Thyroid gland (tissue), 4 donors: ENCODE results near the gene PPFIA4. TPM values are rescaled to one million over a fixed set of nuclear protein-coding genes. Genes with fewer than 3 reads are reported as not detected.
A peak's percentile ranks its signal among the peaks of the same experiment; 100 is the strongest.

ENCODE experiments used
- DNase-seq, 2 donors: peaks; one replicate each; pipeline ENCODE4 v3.0.0-alpha.2; 2019
- H3K27ac ChIP-seq, 3 donors: fragments of 200-600 bp; sonication (generic); 1 replicate in 2 of 3; 2 replicates in 1 of 3; pipeline ENCODE4 v1.5.1; 2016 to 2019; ENCODE audit warnings: mild to moderate bottlenecking in 1 of 3, moderate library complexity in 1 of 3
- H3K27me3 ChIP-seq: fragments of 200-600 bp; sonication (generic); one replicate; pipeline ENCODE4 v1.5.1; 2019
- H3K36me3 ChIP-seq, 2 donors: fragments of 200-600 bp; sonication (generic); one replicate each; pipeline ENCODE4 v1.5.1; 2016 to 2019
- H3K4me1 ChIP-seq, 2 donors: fragments of 200-600 bp; sonication (generic); one replicate each; pipeline ENCODE4 v1.5.1; 2017 to 2019
- H3K4me3 ChIP-seq, 3 donors: fragments of 200-600 bp; sonication (generic); replicated peaks in 1 of 3; 1 replicate in 2 of 3; 2 replicates in 1 of 3; pipeline ENCODE4 v1.5.1; 2016; ENCODE audit warnings: mild to moderate bottlenecking in 1 of 3
- H3K9me3 ChIP-seq: fragments of 200-600 bp; sonication (generic); one replicate; pipeline ENCODE4 v1.5.1; 2017
- CTCF ChIP-seq, 6 experiments: fragments of 200-600 bp in 3 of 6; fragments of 450-650 bp in 3 of 6; sonication (generic) in 3 of 6; IDR thresholded peaks; one replicate each; pipeline ENCODE4 v1.5.1; 2016 to 2019; ENCODE audit warnings: antibody characterized with exemption in 6 of 6, mild to moderate bottlenecking in 2 of 6, inconsistent platforms in 1 of 6, moderate library complexity in 1 of 6
- POLR2A ChIP-seq, 2 donors: fragments of 450-650 bp; IDR thresholded peaks; one replicate each; pipeline ENCODE4 v1.6.1; 2017; ENCODE audit warnings: antibody characterized with exemption in 2 of 2, mild to moderate bottlenecking in 2 of 2, moderate library complexity in 1 of 2
- WGBS, 2 donors: methylation state at CpG; one replicate each; pipeline ENCODE4 v1.1.5; 2017; 5-methylcytosine and 5-hydroxymethylcytosine counted together
- intact Hi-C: fragments of 100-400 bp; cut with DNase I; formaldehyde crosslinking; loops from one replicate; pipeline ENCODE4 v1.15.1; 2023
- total RNA-seq, 4 donors: library from RNA; depleted of rRNA; stranded (reverse); fragments of >200 nt; gene quantifications; one replicate each; pipeline ENCODE4 v1.2.3, GENCODE V29; 2016

PPFIA4 gene
- total RNA-seq, 4 donors from 2014 or later, result 0.54 to 3.0 (median 2.1) TPM

GRCh38 chr1:203084588-203085527, 58.6 kb downstream of the PPFIA4 start:
- WGBS, 2 donors, result 85 to 88% methylated on average over 4 to 14 of the region's 14 CpGs
- Histone ChIP-seq H3K27me3 (no peaks in the 10 kb centered on the region), H3K9me3 (no peaks in the 10 kb centered on the region), H3K4me3 (no peak overlapping the region), H3K27ac (no peak overlapping the region), H3K36me3 (no peaks in the 10 kb centered on the region), H3K4me1 (no peaks in the 10 kb centered on the region)
- intact Hi-C loops, result no loop called here
- peak in 1 of 6 experiments; percentile 13 for TF ChIP-seq CTCF (IDR thresholded peaks at IDR 0.05)
- no peak for TF ChIP-seq POLR2A (IDR thresholded peaks at IDR 0.05)
- no peak for DNase-seq

DNA sequence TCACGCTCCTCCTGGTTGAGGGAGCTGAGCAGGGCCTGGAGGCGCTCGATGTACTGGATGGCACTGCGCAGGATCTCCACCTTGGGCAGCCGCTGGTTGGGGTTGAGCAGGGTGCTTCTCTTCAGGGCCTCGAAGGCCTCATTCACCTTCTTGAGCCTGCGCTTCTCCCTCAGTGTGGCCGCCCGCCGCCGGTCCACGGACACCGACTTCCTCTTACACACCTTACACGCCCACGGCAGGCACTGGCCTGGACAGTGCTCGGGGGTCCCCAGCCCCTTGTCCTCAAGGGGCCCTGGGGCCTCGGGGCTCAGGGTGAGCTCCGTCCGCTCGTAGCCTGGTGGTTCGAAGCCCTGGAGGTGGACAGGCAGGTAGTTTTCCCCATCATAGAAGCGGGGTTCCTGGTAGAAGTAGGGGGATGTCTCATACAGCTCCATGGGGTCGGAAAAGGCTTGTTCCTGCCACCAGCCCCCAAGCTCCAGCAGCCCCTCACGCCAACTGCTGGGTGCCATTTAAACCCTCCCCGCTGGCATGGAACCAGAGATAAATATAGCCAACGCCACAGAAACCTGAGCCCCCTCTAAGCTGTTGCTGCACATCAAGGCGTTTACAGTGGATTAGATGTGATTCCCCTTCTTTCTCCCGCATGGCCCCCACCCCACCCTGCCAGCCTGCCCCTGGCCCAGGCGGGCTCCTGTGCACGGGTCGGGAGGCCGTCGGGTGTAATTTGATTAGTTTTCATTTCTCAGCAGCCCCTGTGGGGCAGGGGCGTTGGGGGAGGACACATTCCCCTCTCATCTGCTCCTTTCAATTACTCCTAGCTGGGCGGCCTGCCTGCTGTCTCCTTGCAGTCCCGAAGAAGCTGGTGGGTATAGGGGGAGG, 59.5 kb downstream of the PPFIA4 start, which contains the start of gene MYOG:
MYOG (minus strand) TSS at position 485 of the 879 bp plus-strand sequence; CDS start at position 434, 51 bp downstream.
- no peaks in the 10 kb centered on the region for H3K27me3 ChIP-seq
- H3K4me3 ChIP-seq, result no peak within 1 kb of the TSS
- H3K4me1 ChIP-seq, result no peaks in the 10 kb centered on the region
- DNase-seq, result no peak
- 80 to 85% methylated on average over 25 to 36 of the region's 36 CpGs for WGBS, 2 donors
- no peak within 1 kb of the TSS for H3K27ac ChIP-seq
- TF ChIP-seq POLR2A (IDR thresholded peaks at IDR 0.05) (no peak), CTCF (IDR thresholded peaks at IDR 0.05) (no peak)
- no peaks in the 10 kb centered on the region for H3K36me3 ChIP-seq
- no peaks in the 10 kb centered on the region for H3K9me3 ChIP-seq
- intact Hi-C loops, result no loop called here

DNA sequence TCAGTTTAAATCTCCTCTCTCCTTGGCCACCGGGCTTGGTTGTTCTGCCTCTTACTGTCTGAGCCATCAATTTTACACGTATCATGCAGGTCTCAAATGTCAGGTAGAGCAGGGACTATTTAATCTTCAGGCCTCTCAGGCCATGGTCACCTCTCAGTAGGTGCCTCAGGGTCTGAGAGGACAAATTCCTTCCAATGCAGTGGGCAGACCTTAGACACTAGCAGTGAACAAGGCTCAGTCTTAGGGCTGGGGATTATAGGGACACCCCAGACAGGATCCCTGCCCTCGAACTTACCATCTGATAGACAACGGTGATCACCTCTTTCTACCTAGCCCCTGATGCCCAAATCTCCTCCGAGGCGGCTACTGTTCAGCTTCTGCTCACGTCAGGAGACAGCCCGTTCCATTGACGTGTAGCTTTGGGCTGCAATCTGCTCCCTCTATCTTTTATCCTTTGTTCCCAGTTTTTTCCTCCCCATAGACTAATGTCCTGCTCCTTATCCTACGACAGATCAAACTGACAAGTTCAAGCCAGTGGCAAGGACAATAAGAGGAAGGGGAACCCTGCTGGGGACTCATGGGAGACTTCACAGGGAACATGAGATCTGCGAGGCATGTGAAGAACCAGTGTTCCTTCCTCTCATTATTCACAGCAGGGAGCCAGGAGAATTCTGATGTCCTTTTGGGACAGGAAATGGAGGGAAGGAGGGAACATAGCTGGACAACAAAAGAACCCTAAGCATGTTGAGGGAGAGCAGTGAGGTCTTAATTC, 60.9 kb downstream of the PPFIA4 start:
- H3K4me1 ChIP-seq, result no peaks in the 10 kb centered on the region
- no peaks in the 10 kb centered on the region for H3K27me3 ChIP-seq
- no peaks in the 10 kb centered on the region for H3K36me3 ChIP-seq
- no peak overlapping the region for H3K27ac ChIP-seq
- no peak for DNase-seq
- no peak overlapping the region for H3K4me3 ChIP-seq
- H3K9me3 ChIP-seq, result no peaks in the 10 kb centered on the region
- TF ChIP-seq POLR2A (IDR thresholded peaks at IDR 0.05), result no peak
- TF ChIP-seq CTCF (IDR thresholded peaks at IDR 0.05), result no peak
- 80 to 84% methylated on average over 11 of the region's 11 CpGs for WGBS, 2 donors
- intact Hi-C loops, result no loop called here

DNA sequence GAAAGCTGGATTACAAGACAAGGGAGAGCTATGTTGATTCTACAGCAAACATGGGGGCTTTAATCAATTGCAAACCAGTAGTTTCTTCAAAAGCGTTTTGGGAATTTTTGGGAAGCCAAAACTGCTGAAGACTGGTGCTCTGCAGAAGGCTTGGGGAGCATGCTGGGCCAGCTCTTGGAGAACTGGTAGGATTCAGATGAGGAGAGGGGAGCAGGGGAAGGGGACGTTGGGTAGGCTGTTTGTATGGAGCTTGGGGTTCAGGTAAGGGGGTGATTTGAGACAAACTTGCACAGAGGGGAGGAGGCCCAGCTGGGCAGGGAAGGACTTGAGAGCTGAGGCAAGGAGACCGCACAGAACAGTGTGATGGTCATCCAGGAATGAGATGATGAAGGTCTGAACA, 62.1 kb downstream of the PPFIA4 start:
- WGBS, 2 donors, result 87 to 88% methylated on average over 3 of the region's 3 CpGs
- H3K27me3 ChIP-seq, result no peaks in the 10 kb centered on the region
- no peak overlapping the region for H3K27ac ChIP-seq
- no peak for DNase-seq
- H3K4me1 ChIP-seq, result no peaks in the 10 kb centered on the region
- TF ChIP-seq CTCF (IDR thresholded peaks at IDR 0.05) (no peak), POLR2A (IDR thresholded peaks at IDR 0.05) (no peak)
- H3K9me3 ChIP-seq, result no peaks in the 10 kb centered on the region
- H3K36me3 ChIP-seq, result no peaks in the 10 kb centered on the region
- intact Hi-C loops, result no loop called here
- no peak overlapping the region for H3K4me3 ChIP-seq
